ENCODE data around the gene GRPR. TPM values are rescaled to one million over a fixed set of nuclear protein-coding genes. Genes with fewer than 3 reads are reported as not detected.

Gene GRPR
- total RNA-seq, 1 experiment from 2014 or later: 28.8 TPM

- H2BK15ac ChIP-seq (ENCODE audit: low read depth, low read length): no peak overlapping the region
- H3K18ac ChIP-seq (ENCODE audit: insufficient read length, low read depth, low read length): no peak overlapping the region
- no peak for TF ChIP-seq CTCF (conservative IDR thresholded peaks at IDR 0.05)
- H3T11ph ChIP-seq (ENCODE audit: low read length): no peak overlapping the region
- no peak overlapping the region for H2BK5ac ChIP-seq (ENCODE audit: insufficient read length, low read length)
- no peaks in the 10 kb centered on the region for H3K4me1 ChIP-seq (ENCODE audit: insufficient read depth, low read length)
- Mint-ChIP-seq H3K36me3 (ENCODE audit: insufficient read depth in 1 of 3, low read depth in 3 of 3) (peaks cover 3 to 14% (median 5%) of the 10 kb centered on the region in 3 experiments; a peak in 4 of 7 replicates), H3K27me3 (ENCODE audit: low read depth) (0 out of 2 replicates have a peak, but pooled peaks cover 1% of the 10 kb centered on the region), H3K27ac (0 out of 7 replicates have a peak overlapping the region, but pooled peaks of 1 of the 3 experiments have one; percentile 6), H3K4me1 (peaks cover 12 to 16% of the 10 kb centered on the region in 2 experiments), H3K9me3 (peaks cover 5 to 12% of the 10 kb centered on the region in 2 experiments; a peak in 4 of 5 replicates), H3K4me3 (no peak overlapping the region)
- no peak overlapping the region for H4K8ac ChIP-seq (replicated peaks; ENCODE audit: insufficient read length, low read depth, low read length)
- no peak overlapping the region for H3K56ac ChIP-seq (ENCODE audit: insufficient read length, low read depth, low read length)
- no peak overlapping the region for H2AFZ ChIP-seq (ENCODE audit: low read length)
- H3K27ac ChIP-seq (ENCODE audit: insufficient read length, low read depth, low read length): no peak overlapping the region
- no peak overlapping the region for H3K9ac ChIP-seq (ENCODE audit: extremely low read depth, insufficient read length, low read length)
- H4K5ac ChIP-seq (ENCODE audit: insufficient read length, low read depth, low read length): no peak overlapping the region
- no peak overlapping the region for H3K4ac ChIP-seq (ENCODE audit: low read depth, low read length)
- no peak overlapping the region for H2BK120ac ChIP-seq (ENCODE audit: low read depth, low read length, poor library complexity, severe bottlenecking)
- no peak overlapping the region for H2AK5ac ChIP-seq (ENCODE audit: insufficient read length, low read length)
- H3K79me1 ChIP-seq (ENCODE audit: insufficient read depth, low read depth, low read length, poor library complexity, severe bottlenecking): no peaks in the 10 kb centered on the region
- peaks cover 6% of the 10 kb centered on the region for H3K9me3 ChIP-seq (ENCODE audit: control insufficient read depth, low read depth, low read length)
- H3K27me3 ChIP-seq (ENCODE audit: insufficient read depth, low read length): no peaks in the 10 kb centered on the region
- no peak overlapping the region for H3K23ac ChIP-seq (ENCODE audit: insufficient read length, low read depth, low read length)
- H4K20me1 ChIP-seq (ENCODE audit: control insufficient read depth, insufficient read depth, insufficient read length): no peaks in the 10 kb centered on the region
- WGBS (ENCODE audit: extremely low coverage, insufficient read length, low lambda C conversion rate): no CpG with 5 or more reads among the region's 2 CpGs
- no peak overlapping the region for H4K91ac ChIP-seq (ENCODE audit: insufficient read length, low read depth, low read length)
- no peaks in the 10 kb centered on the region for H3K23me2 ChIP-seq (ENCODE audit: insufficient read length, low read depth, low read length, poor library complexity, severe bottlenecking)
- no peak overlapping the region for H2BK20ac ChIP-seq (ENCODE audit: low read depth, low read length, poor library complexity, severe bottlenecking)
- H3K79me2 ChIP-seq (ENCODE audit: insufficient read depth, low read length): no peaks in the 10 kb centered on the region
- H3K4me2 ChIP-seq (ENCODE audit: insufficient read depth, insufficient read length, low read length): no peak overlapping the region
- DNase-seq: no peak
- no peak overlapping the region for H2BK12ac ChIP-seq (ENCODE audit: insufficient read length, low read depth, low read length)
- H3K14ac ChIP-seq (ENCODE audit: insufficient read depth, low read length): no peak overlapping the region
Observed at GRCh38 chrX:16101581-16101980, 21.8 kb upstream of the GRPR start.
